GM12865 (cell line): ENCODE results near the gene GBA3.

Experiments used
- DNase-seq: peaks from one replicate; pipeline ENCODE4 v3.0.0; 2010; ENCODE audit warnings: low read depth
- H3K4me3 ChIP-seq: 2 replicates; pipeline ENCODE4 v1.5.1; 2011; ENCODE audit warnings: mild to moderate bottlenecking, low read depth, low read length, control low read depth
- CTCF ChIP-seq: IDR thresholded peaks from 2 replicates; pipeline ENCODE4 v1.5.1; 2011; ENCODE audit warnings: low read length, control low read depth, low read depth, inconsistent platforms; ENCODE audit not compliant: insufficient read depth; ENCODE audit errors: missing control alignments

The GBA3 gene

GRCh38 chr4:22712105-22712504 lies 19.4 kb downstream of the GBA3 start:
- no peak for TF ChIP-seq CTCF
- no peak for DNase-seq
- no peak overlapping the region for H3K4me3 ChIP-seq

GRCh38 chr4:22712529-22712928 lies 19.8 kb downstream of the GBA3 start:
- DNase-seq, result no peak
- TF ChIP-seq CTCF, result no peak
- H3K4me3 ChIP-seq, result no peak overlapping the region

GRCh38 chr4:22713841-22714240 lies 21.1 kb downstream of the GBA3 start:
- no peak for DNase-seq
- no peak for TF ChIP-seq CTCF
- no peak overlapping the region for H3K4me3 ChIP-seq

- no peak for TF ChIP-seq CTCF
- no peak for DNase-seq
Observed at GRCh38 chr4:22719218-22719617, 26.5 kb downstream of the GBA3 start.

GRCh38 chr4:22720091-22720490 lies 27.4 kb downstream of the GBA3 start:
- H3K4me3 ChIP-seq, result no peak overlapping the region
- TF ChIP-seq CTCF, result no peak
- no peak for DNase-seq

More at GRCh38 chr4:22719218-22719617, 26.5 kb downstream of the GBA3 start:
- H3K4me3 ChIP-seq, result no peak overlapping the region

- DNase-seq, result no peak
- H3K4me3 ChIP-seq, result no peak overlapping the region
- no peak for TF ChIP-seq CTCF
Observed at GRCh38 chr4:22721204-22721603, 28.5 kb downstream of the GBA3 start.

- H3K4me3 ChIP-seq, result no peak overlapping the region
- TF ChIP-seq CTCF, result no peak
- no peak for DNase-seq
Observed at GRCh38 chr4:22730021-22730420, 37.3 kb downstream of the GBA3 start.
